ENCODE results near the gene PIK3CB.

The PIK3CB gene

GRCh38 chr3:138801792-138802191, 32.9 kb downstream of the PIK3CB start:
- peaks cover 82% of the 10 kb centered on the region for H3K79me2 ChIP-seq (ENCODE audit: insufficient read depth, low read length)
- H3K9me2 ChIP-seq (replicated peaks; ENCODE audit: insufficient read depth, low read length), result no peaks in the 10 kb centered on the region
- no peak overlapping the region for H3K4me2 ChIP-seq (ENCODE audit: low read depth, low read length, poor library complexity, severe bottlenecking)
- no peak overlapping the region for H3K4me3 ChIP-seq (ENCODE audit: insufficient read depth, low read length, poor library complexity, severe bottlenecking)
- no peaks in the 10 kb centered on the region for H3K9me3 ChIP-seq (ENCODE audit: insufficient read depth, low read length)
- H3K27me3 ChIP-seq (ENCODE audit: low read length), result no peaks in the 10 kb centered on the region
- H3K27ac ChIP-seq (ENCODE audit: low read depth, low read length), result no peak overlapping the region
- H2AFZ ChIP-seq (ENCODE audit: low read depth, low read length, severe bottlenecking), result no peak overlapping the region
- no peaks in the 10 kb centered on the region for H4K20me1 ChIP-seq (ENCODE audit: low read depth, low read length)
- no peak for TF ChIP-seq CTCF (IDR thresholded peaks at IDR 0.05; ENCODE audit: insufficient read depth, low read length, poor library complexity, severe bottlenecking)
- H3K36me3 ChIP-seq (ENCODE audit: low read length), result no peaks in the 10 kb centered on the region
- H3K9ac ChIP-seq (ENCODE audit: low read length), result no peak overlapping the region
- H3F3A ChIP-seq (ENCODE audit: insufficient read depth), result no peaks in the 10 kb centered on the region

GRCh38 chr3:138800248-138800647, 34.5 kb downstream of the PIK3CB start:
- H3K4me3 ChIP-seq (ENCODE audit: insufficient read depth, low read length, poor library complexity, severe bottlenecking), result no peak overlapping the region
- no peak overlapping the region for H2AFZ ChIP-seq (ENCODE audit: low read depth, low read length, severe bottlenecking)
- no peaks in the 10 kb centered on the region for H3F3A ChIP-seq (ENCODE audit: insufficient read depth)
- H3K4me2 ChIP-seq (ENCODE audit: low read depth, low read length, poor library complexity, severe bottlenecking), result no peak overlapping the region
- peaks cover 74% of the 10 kb centered on the region for H3K79me2 ChIP-seq (ENCODE audit: insufficient read depth, low read length)
- H3K36me3 ChIP-seq (ENCODE audit: low read length), result no peaks in the 10 kb centered on the region
- no peaks in the 10 kb centered on the region for H3K9me2 ChIP-seq (replicated peaks; ENCODE audit: insufficient read depth, low read length)
- TF ChIP-seq CTCF (IDR thresholded peaks at IDR 0.05; ENCODE audit: insufficient read depth, low read length, poor library complexity, severe bottlenecking) (no peak), EZH2phosphoT487 (conservative IDR thresholded peaks at IDR 0.05; ENCODE audit: low read length) (no peak)
- H4K20me1 ChIP-seq (ENCODE audit: low read depth, low read length), result no peaks in the 10 kb centered on the region
- H3K27ac ChIP-seq (ENCODE audit: low read depth, low read length), result no peak overlapping the region
- no peaks in the 10 kb centered on the region for H3K27me3 ChIP-seq (ENCODE audit: low read length)
- H3K9me3 ChIP-seq (ENCODE audit: insufficient read depth, low read length), result no peaks in the 10 kb centered on the region
- H3K9ac ChIP-seq (ENCODE audit: low read length), result no peak overlapping the region

- Histone ChIP-seq H2AFZ (ENCODE audit: low read depth, low read length, severe bottlenecking) (no peak overlapping the region), H3K4me3 (ENCODE audit: insufficient read depth, low read length, poor library complexity, severe bottlenecking) (no peak overlapping the region), H3K27me3 (ENCODE audit: low read length) (no peaks in the 10 kb centered on the region), H3K36me3 (ENCODE audit: low read length) (no peaks in the 10 kb centered on the region), H3K9me3 (ENCODE audit: insufficient read depth, low read length) (no peaks in the 10 kb centered on the region), H3F3A (ENCODE audit: insufficient read depth) (no peaks in the 10 kb centered on the region), H3K9ac (ENCODE audit: low read length) (no peak overlapping the region), H3K9me2 (replicated peaks; ENCODE audit: insufficient read depth, low read length) (no peaks in the 10 kb centered on the region), H3K27ac (ENCODE audit: low read depth, low read length) (no peak overlapping the region), H3K79me2 (ENCODE audit: insufficient read depth, low read length) (peaks cover 72% of the 10 kb centered on the region), H4K20me1 (ENCODE audit: low read depth, low read length) (no peaks in the 10 kb centered on the region), H3K4me2 (ENCODE audit: low read depth, low read length, poor library complexity, severe bottlenecking) (no peak overlapping the region)
- no peak for TF ChIP-seq EZH2phosphoT487 (conservative IDR thresholded peaks at IDR 0.05; ENCODE audit: low read length)
- no peak for TF ChIP-seq CTCF (IDR thresholded peaks at IDR 0.05; ENCODE audit: insufficient read depth, low read length, poor library complexity, severe bottlenecking)
These were observed 34.9 kb downstream of the PIK3CB start for GRCh38 chr3:138799822-138800221.
